A549 (cell line): ENCODE results near the gene NINL.

Source experiments
- EHMT2 ChIP-seq: fragments of 200-600 bp; sonication (generic); IDR thresholded peaks from 2 replicates; pipeline ENCODE4 v1.6.1; 2016; ENCODE audit warnings: antibody characterized with exemption, low read depth, mild to moderate bottlenecking, moderate library complexity
- EP300 ChIP-seq, 2 experiments: fragments of >200 bp; sonication (Bioruptor Twin); formaldehyde crosslinking; IDR thresholded peaks; 2 replicates in 1 of 2; 3 replicates in 1 of 2; pipeline ENCODE4 v1.6.1; 2016 to 2017
- FOXS1 ChIP-seq: fragments of 250-450 bp; sonication (Bioruptor Pico); IDR thresholded peaks from 2 replicates; pipeline ENCODE4 v1.5.0; 2020; ENCODE audit warnings: mild to moderate bottlenecking, moderate library complexity
- MAZ ChIP-seq: fragments of 150-350 bp; IDR thresholded peaks from 2 replicates; pipeline ENCODE4 v1.6.1; 2014; ENCODE audit warnings: antibody characterized with exemption, low read depth, low read length, borderline replicate concordance
- MYC ChIP-seq: IDR thresholded peaks from 2 replicates; pipeline ENCODE4 v1.6.1; 2012; ENCODE audit warnings: mild to moderate bottlenecking, inconsistent platforms, low read length, improper control_type of control experiment, borderline replicate concordance
- POLR2A ChIP-seq: IDR thresholded peaks from 2 replicates; pipeline ENCODE4 v1.6.1; 2012; ENCODE audit warnings: mild to moderate bottlenecking, low read length
- POLR2AphosphoS2 ChIP-seq: conservative IDR thresholded peaks from 2 replicates; pipeline ENCODE4 v1.6.1; 2012; ENCODE audit warnings: low read length, improper control_type of control experiment, inconsistent platforms
- ZFP36 ChIP-seq: fragments of 450-650 bp; IDR thresholded peaks from 2 replicates; pipeline ENCODE4 v1.6.1; 2014; ENCODE audit warnings: borderline replicate concordance; ENCODE audit not compliant: partially characterized antibody
- TF ChIP-seq, protein P1 (sequence below): IDR thresholded peaks from 2 replicates; pipeline ENCODE4 v1.6.1; 2012
- TF ChIP-seq, protein P2 (sequence below): fragments of 200-600 bp; sonication (generic); IDR thresholded peaks from 2 replicates; pipeline ENCODE4 v1.6.1; 2016; ENCODE audit warnings: antibody characterized with exemption, mild to moderate bottlenecking, moderate library complexity
- TF ChIP-seq, protein P3 (sequence below): fragments of >200 bp; sonication (Bioruptor Twin); formaldehyde crosslinking; IDR thresholded peaks from 3 replicates; pipeline ENCODE4 v1.5.1; 2016

DNA sequence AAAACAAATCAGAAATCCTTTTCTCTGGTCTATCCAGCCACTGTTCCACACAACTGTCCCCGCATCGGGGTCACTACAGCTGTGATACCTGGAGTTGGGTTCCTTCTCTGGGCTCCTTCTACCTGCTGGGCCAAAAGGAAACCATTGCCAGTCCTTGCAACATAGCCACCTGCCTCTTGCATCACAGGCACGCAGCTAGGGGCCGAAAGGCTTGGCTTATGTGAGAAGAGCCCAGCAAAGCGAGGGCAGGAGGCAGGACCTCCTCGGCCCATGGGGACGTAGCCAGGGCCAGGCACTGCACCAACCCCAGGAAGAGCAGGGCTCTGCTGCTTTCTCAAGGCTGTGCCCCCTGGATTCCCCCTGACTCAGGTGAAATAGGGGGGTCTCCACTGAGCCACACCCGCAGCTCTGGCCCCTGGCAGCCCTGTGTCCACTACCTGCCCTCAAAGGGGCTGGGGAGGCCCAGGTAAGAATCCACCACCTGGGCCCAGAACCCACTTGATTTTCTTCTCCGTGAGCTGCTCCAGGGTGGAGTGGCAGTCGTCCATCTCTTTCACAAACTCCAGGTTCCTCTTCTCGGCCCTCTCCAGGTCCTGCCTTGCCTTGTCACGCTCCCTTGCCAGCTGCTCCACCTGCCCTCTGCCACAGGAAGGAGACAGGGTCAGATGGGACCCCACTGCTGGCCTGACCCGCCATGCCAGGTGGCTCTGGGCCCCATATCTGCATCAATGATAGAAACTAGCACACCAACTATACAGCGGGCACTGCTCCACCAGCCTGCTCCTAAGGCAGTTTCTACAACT, 89.0 kb downstream of the NINL start:
- TF ChIP-seq, protein P1, sequence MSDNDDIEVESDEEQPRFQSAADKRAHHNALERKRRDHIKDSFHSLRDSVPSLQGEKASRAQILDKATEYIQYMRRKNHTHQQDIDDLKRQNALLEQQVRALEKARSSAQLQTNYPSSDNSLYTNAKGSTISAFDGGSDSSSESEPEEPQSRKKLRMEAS, result no peak
- TF ChIP-seq MYC, result no peak
- TF ChIP-seq POLR2A, result no peak
- TF ChIP-seq, protein P2, sequence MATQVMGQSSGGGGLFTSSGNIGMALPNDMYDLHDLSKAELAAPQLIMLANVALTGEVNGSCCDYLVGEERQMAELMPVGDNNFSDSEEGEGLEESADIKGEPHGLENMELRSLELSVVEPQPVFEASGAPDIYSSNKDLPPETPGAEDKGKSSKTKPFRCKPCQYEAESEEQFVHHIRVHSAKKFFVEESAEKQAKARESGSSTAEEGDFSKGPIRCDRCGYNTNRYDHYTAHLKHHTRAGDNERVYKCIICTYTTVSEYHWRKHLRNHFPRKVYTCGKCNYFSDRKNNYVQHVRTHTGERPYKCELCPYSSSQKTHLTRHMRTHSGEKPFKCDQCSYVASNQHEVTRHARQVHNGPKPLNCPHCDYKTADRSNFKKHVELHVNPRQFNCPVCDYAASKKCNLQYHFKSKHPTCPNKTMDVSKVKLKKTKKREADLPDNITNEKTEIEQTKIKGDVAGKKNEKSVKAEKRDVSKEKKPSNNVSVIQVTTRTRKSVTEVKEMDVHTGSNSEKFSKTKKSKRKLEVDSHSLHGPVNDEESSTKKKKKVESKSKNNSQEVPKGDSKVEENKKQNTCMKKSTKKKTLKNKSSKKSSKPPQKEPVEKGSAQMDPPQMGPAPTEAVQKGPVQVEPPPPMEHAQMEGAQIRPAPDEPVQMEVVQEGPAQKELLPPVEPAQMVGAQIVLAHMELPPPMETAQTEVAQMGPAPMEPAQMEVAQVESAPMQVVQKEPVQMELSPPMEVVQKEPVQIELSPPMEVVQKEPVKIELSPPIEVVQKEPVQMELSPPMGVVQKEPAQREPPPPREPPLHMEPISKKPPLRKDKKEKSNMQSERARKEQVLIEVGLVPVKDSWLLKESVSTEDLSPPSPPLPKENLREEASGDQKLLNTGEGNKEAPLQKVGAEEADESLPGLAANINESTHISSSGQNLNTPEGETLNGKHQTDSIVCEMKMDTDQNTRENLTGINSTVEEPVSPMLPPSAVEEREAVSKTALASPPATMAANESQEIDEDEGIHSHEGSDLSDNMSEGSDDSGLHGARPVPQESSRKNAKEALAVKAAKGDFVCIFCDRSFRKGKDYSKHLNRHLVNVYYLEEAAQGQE, result no peak
- TF ChIP-seq POLR2AphosphoS2, result no peak
- TF ChIP-seq, protein P3, sequence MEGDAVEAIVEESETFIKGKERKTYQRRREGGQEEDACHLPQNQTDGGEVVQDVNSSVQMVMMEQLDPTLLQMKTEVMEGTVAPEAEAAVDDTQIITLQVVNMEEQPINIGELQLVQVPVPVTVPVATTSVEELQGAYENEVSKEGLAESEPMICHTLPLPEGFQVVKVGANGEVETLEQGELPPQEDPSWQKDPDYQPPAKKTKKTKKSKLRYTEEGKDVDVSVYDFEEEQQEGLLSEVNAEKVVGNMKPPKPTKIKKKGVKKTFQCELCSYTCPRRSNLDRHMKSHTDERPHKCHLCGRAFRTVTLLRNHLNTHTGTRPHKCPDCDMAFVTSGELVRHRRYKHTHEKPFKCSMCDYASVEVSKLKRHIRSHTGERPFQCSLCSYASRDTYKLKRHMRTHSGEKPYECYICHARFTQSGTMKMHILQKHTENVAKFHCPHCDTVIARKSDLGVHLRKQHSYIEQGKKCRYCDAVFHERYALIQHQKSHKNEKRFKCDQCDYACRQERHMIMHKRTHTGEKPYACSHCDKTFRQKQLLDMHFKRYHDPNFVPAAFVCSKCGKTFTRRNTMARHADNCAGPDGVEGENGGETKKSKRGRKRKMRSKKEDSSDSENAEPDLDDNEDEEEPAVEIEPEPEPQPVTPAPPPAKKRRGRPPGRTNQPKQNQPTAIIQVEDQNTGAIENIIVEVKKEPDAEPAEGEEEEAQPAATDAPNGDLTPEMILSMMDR, result no peak
- TF ChIP-seq FOXS1 (CRISPR knock-in tag), result no peak
- no peak for TF ChIP-seq EHMT2
- TF ChIP-seq MAZ, result no peak
- TF ChIP-seq ZFP36, result no peak
- no peak for TF ChIP-seq EP300 (IDR thresholded peaks at IDR 0.05)
